IMR-90 (cell line): Measurements from ENCODE around the gene C5AR2. TPM values are rescaled to one million over a fixed set of nuclear protein-coding genes. Genes with fewer than 3 reads are reported as not detected.
"Not testable (repeated sequence)": the region's sequence is repeated elsewhere in the genome, so short reads cannot be mapped to it uniquely, and the experiment has no call there.

Source experiments
- ATAC-seq: fragments of 200-7000 bp; cut with Tn5 transposase; 2 replicates; pipeline ENCODE4 v1.9.1; 2020; ENCODE audit warnings: low read depth, mild to moderate bottlenecking, moderate library complexity
- BruUV-seq: library from RNA; stranded (reverse); fragments of 400-500 nt; replicated peaks from 2 replicates; lab custom pipeline; 2021; lab: Mats Ljungman, UMichigan
- CTCF ChIA-PET: fragments of 300-600 bp; formaldehyde crosslinking; extraction: SDS; loops from one replicate; lab custom pipeline; 2021; ENCODE audit warnings: antibody characterized with exemption; lab: Yijun Ruan, JAX
- POLR2A ChIA-PET: fragments of 300-600 bp; sonication (Branson Sonifier 250); formaldehyde crosslinking; loops from one replicate; lab custom pipeline; 2022; ENCODE audit warnings: antibody characterized with exemption; ENCODE audit not compliant: unreplicated experiment; lab: Charles Lee
- DNase-seq: peaks from one replicate; pipeline ENCODE4 v3.0.0; 2013
- H2AFZ ChIP-seq: replicated peaks from 2 replicates; pipeline ENCODE3; 2013; ENCODE audit warnings: low read length, mild to moderate bottlenecking; ENCODE audit not compliant: poor library complexity
- H2AK5ac ChIP-seq: 2 replicates; pipeline ENCODE4 v1.6.1; 2013; ENCODE audit warnings: low read depth, low read length, inconsistent platforms
- H2AK9ac ChIP-seq: replicated peaks from 2 replicates; pipeline ENCODE3; 2013; ENCODE audit warnings: mild to moderate bottlenecking, low read depth, low read length, moderate library complexity; ENCODE audit not compliant: poor library complexity
- H2BK120ac ChIP-seq: 2 replicates; pipeline ENCODE4 v1.6.1; 2013; ENCODE audit warnings: low read depth, low read length, inconsistent platforms
- H2BK15ac ChIP-seq: 3 replicates; pipeline ENCODE4 v1.6.1; 2013; ENCODE audit warnings: low read depth, low read length, inconsistent platforms
- H2BK20ac ChIP-seq: 2 replicates; pipeline ENCODE4 v1.6.1; 2013; ENCODE audit warnings: low read depth, mild to moderate bottlenecking, inconsistent platforms, low read length, moderate library complexity
- H2BK5ac ChIP-seq: 2 replicates; pipeline ENCODE4 v1.6.1; 2013; ENCODE audit warnings: mild to moderate bottlenecking, low read depth, low read length, inconsistent platforms; ENCODE audit not compliant: poor library complexity, severe bottlenecking
- H3K14ac ChIP-seq: replicated peaks from 2 replicates; pipeline ENCODE4 v1.6.1; 2013; ENCODE audit warnings: low read depth, low read length, inconsistent platforms
- H3K18ac ChIP-seq: 2 replicates; pipeline ENCODE4 v1.6.1; 2013; ENCODE audit warnings: low read depth, low read length, control low read depth
- H3K23ac ChIP-seq: 2 replicates; pipeline ENCODE4 v1.6.1; 2013; ENCODE audit warnings: low read depth, low read length, inconsistent platforms
- H3K27ac ChIP-seq: 2 replicates; pipeline ENCODE4 v1.5.1; 2013; ENCODE audit warnings: mild to moderate bottlenecking, control low read depth, low read length; ENCODE audit not compliant: insufficient read depth
- H3K27me3 ChIP-seq: 2 replicates; pipeline ENCODE4 v1.6.1; 2013; ENCODE audit warnings: low read length; ENCODE audit not compliant: control insufficient read depth, insufficient read depth
- H3K36me3 ChIP-seq: 2 replicates; pipeline ENCODE4 v1.6.1; 2013; ENCODE audit warnings: low read length, mixed read lengths; ENCODE audit not compliant: control insufficient read depth, insufficient read depth
- H3K4ac ChIP-seq: 2 replicates; pipeline ENCODE4 v1.6.1; 2013; ENCODE audit warnings: low read depth, low read length, inconsistent platforms
- H3K4me1 ChIP-seq: 2 replicates; pipeline ENCODE4 v1.6.1; 2013; ENCODE audit warnings: low read length, mixed read lengths; ENCODE audit not compliant: control insufficient read depth, insufficient read depth
- H3K4me2 ChIP-seq: 2 replicates; pipeline ENCODE4 v1.6.1; 2013; ENCODE audit warnings: low read depth, mild to moderate bottlenecking, control low read depth, low read length, moderate library complexity
- H3K4me3 ChIP-seq: 2 replicates; pipeline ENCODE4 v1.5.1; 2013; ENCODE audit warnings: low read depth, mild to moderate bottlenecking, control low read depth, low read length, moderate library complexity; ENCODE audit not compliant: insufficient read depth
- H3K56ac ChIP-seq: 2 replicates; pipeline ENCODE4 v1.6.1; 2013; ENCODE audit warnings: low read length, inconsistent platforms; ENCODE audit not compliant: insufficient read depth; ENCODE audit errors: extremely low read depth
- H3K79me1 ChIP-seq, 2 experiments: 2 replicates each; pipeline ENCODE4 v1.6.1; 2013; ENCODE audit warnings: low read length in 2 of 2, inconsistent platforms in 1 of 2, low read depth in 1 of 2
- H3K9ac ChIP-seq: 2 replicates; pipeline ENCODE4 v1.6.1; 2013; ENCODE audit warnings: low read depth, low read length, control low read depth
- H3K9me1 ChIP-seq: 2 replicates; pipeline ENCODE4 v1.6.1; 2013; ENCODE audit warnings: low read length, inconsistent platforms; ENCODE audit not compliant: insufficient read depth
- H3K9me3 ChIP-seq: 2 replicates; pipeline ENCODE4 v1.6.1; 2013; ENCODE audit warnings: low read length; ENCODE audit not compliant: control insufficient read depth, insufficient read depth
- H4K20me1 ChIP-seq: 2 replicates; pipeline ENCODE4 v1.6.1; 2013; ENCODE audit warnings: low read length, inconsistent platforms; ENCODE audit not compliant: insufficient read depth
- H4K5ac ChIP-seq: 2 replicates; pipeline ENCODE4 v1.6.1; 2013; ENCODE audit warnings: mild to moderate bottlenecking, low read depth, low read length, control low read depth
- H4K8ac ChIP-seq, 2 experiments: 2 replicates each; pipeline ENCODE4 v1.6.1; 2013; ENCODE audit warnings: low read depth in 2 of 2, low read length in 2 of 2, control low read depth in 1 of 2, inconsistent platforms in 1 of 2
- H4K91ac ChIP-seq: 2 replicates; pipeline ENCODE4 v1.6.1; 2013; ENCODE audit warnings: low read depth, low read length, inconsistent platforms; ENCODE audit not compliant: insufficient read depth
- WGBS, 2 experiments: methylation state at CpG; one replicate each; pipeline versions ENCODE4 v1.1.5 to v1.1.7; 2013; ENCODE audit warnings: missing lambda C conversion rate in 2 of 2; ENCODE audit not compliant: insufficient read length in 1 of 2; ENCODE audit errors: extremely low coverage in 2 of 2; 5-methylcytosine and 5-hydroxymethylcytosine counted together
- dilution Hi-C: fragments of 300-500 bp; cut with HindIII; formaldehyde crosslinking; loops from one replicate; pipeline ENCODE4 v1.14.3; 2018; ENCODE audit warnings: low sequenced_read_pairs; ENCODE audit not compliant: unreplicated experiment
- in situ Hi-C: fragments of 300-500 bp; cut with MboI; formaldehyde crosslinking; loops from 3 replicates; pipeline ENCODE4 v1.14.3; 2019; ENCODE audit warnings: low sequenced_read_pairs, inconsistent platforms, mixed read lengths
- intact Hi-C: fragments of 100-400 bp; cut with micrococcal nuclease; formaldehyde crosslinking; loops from 2 replicates; pipeline ENCODE4 v1.10.0; 2022
- polyA plus RNA-seq, 3 experiments: library from polyadenylated mRNA; depleted of rRNA; stranded (reverse); fragments of >200 nt; gene quantifications; 2 replicates each; pipeline ENCODE4 v1.2.3, GENCODE V29; 2012; ENCODE audit warnings: low replicate concordance in 1 of 3
- total RNA-seq: library from RNA; depleted of rRNA; stranded (reverse); fragments of >200 nt; gene quantifications from 2 replicates; pipeline ENCODE4 v1.2.3, GENCODE V29; 2012

Gene C5AR2
- total and polyA plus RNA-seq, 2 of the 4 experiments (the other 2 are of a cell fraction) = not detected

- H2AK5ac ChIP-seq, H4K5ac ChIP-seq, BruUV-seq, H2AK9ac ChIP-seq, H3K9ac ChIP-seq, H3K4me2 ChIP-seq, H4K8ac ChIP-seq, intact Hi-C loops, H3K27me3 ChIP-seq, dilution Hi-C loops, H3K9me3 ChIP-seq, H2BK15ac ChIP-seq, H2BK5ac ChIP-seq, H2BK120ac ChIP-seq, H3K4me1 ChIP-seq, H3K14ac ChIP-seq, H2BK20ac ChIP-seq, H3K79me1 ChIP-seq, H4K20me1 ChIP-seq, H3K4me3 ChIP-seq, H3K23ac ChIP-seq, H2AFZ ChIP-seq, H3K9me1 ChIP-seq, ATAC-seq, H3K56ac ChIP-seq, H3K18ac ChIP-seq, H3K27ac ChIP-seq, H3K4ac ChIP-seq, in situ Hi-C loops, DNase-seq, H4K91ac ChIP-seq: not testable (repeated sequence)
- no CpG with 5 or more reads among the region's 4 CpGs for WGBS, 2 experiments
- CTCF ChIA-PET = interaction anchor here (0.6 kb wide), 1 partner anchor 14 kb away, joined by 3 read pairs; no protein-coding TSS in a partner anchor
- H3K36me3 ChIP-seq = peaks cover 28% of the 10 kb centered on the region
- POLR2A ChIA-PET = interaction anchor here (0.6 kb wide), 1 partner anchor 210 kb away, joined by 6 read pairs; no protein-coding TSS in a partner anchor
These were observed 52.6 kb downstream of the C5AR2 start for GRCh38 chr19:47384533-47384932.

DNA sequence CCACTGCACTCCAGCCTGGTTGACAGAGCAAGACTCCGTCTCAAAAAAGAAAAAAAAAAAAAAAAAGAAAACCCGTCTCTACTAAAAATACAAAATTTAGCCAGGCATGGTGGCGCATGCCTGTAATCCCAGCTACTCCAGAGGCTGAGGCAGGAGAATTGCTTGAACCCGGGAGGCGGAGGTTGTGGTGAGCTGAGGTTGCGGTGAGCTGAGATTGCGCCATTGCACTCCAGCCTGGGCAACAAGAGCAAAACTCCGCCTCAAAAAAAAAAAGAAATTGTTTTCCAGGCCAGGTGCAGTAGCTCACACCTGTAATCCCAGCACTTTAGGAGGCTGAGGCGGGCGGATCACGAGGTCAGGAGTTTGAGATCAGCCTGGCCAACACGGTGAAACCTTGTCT lies 54.6 kb downstream of the C5AR2 start:
- DNase-seq, H3K9ac ChIP-seq, H4K20me1 ChIP-seq, H2AFZ ChIP-seq, H2AK5ac ChIP-seq, H3K4ac ChIP-seq, H2BK15ac ChIP-seq, H2AK9ac ChIP-seq, H3K18ac ChIP-seq, H3K36me3 ChIP-seq, H3K56ac ChIP-seq, H3K27ac ChIP-seq, H3K79me1 ChIP-seq, H3K4me2 ChIP-seq, H3K9me1 ChIP-seq, H3K27me3 ChIP-seq, H3K4me1 ChIP-seq, H3K23ac ChIP-seq, H4K5ac ChIP-seq, ATAC-seq, H4K91ac ChIP-seq, BruUV-seq, H2BK20ac ChIP-seq, H2BK120ac ChIP-seq, POLR2A ChIA-PET, H3K14ac ChIP-seq, H4K8ac ChIP-seq, intact Hi-C loops, H3K4me3 ChIP-seq, H3K9me3 ChIP-seq, dilution Hi-C loops, H2BK5ac ChIP-seq: not testable (repeated sequence)
- in situ Hi-C loops = loop anchor here (5.0 kb wide), 1 partner anchor 89 kb away; no protein-coding TSS in a partner anchor
- 83% methylated on average over 2 of the region's 12 CpGs; no CpG with 5 or more reads in 1 of the 2 experiments for WGBS, 2 experiments
- CTCF ChIA-PET = interaction anchor here (0.7 kb wide), 1 partner anchor 81 kb away, joined by 3 read pairs; no protein-coding TSS in a partner anchor
